Fibroblast of lung (primary cell): ENCODE measurements around the gene RIGI. TPM values are rescaled to one million over a fixed set of nuclear protein-coding genes. Genes with fewer than 3 reads are reported as not detected.
A peak's percentile ranks its signal among the peaks of the same experiment; 100 is the strongest.

Experiments
- DNase-seq, 2 donors: peaks; one replicate each; pipeline versions ENCODE4 v3.0.0 to v3.0.0-alpha.2; 2010; ENCODE audit warnings: low read depth in 2 of 2
- H2AFZ ChIP-seq: 2 replicates; pipeline ENCODE4 v1.5.1; 2012; ENCODE audit warnings: low read length, control low read depth, inconsistent platforms
- H3K27ac ChIP-seq: 2 replicates; pipeline ENCODE4 v1.5.1; 2011; ENCODE audit warnings: low read length, control low read depth; ENCODE audit not compliant: insufficient read depth
- H3K27me3 ChIP-seq: 2 replicates; pipeline ENCODE4 v1.5.1; 2011; ENCODE audit warnings: mild to moderate bottlenecking, low read length; ENCODE audit not compliant: control insufficient read depth, insufficient read depth
- H3K36me3 ChIP-seq: 2 replicates; pipeline ENCODE4 v1.5.1; 2011; ENCODE audit warnings: low read length; ENCODE audit not compliant: control insufficient read depth, insufficient read depth
- H3K4me1 ChIP-seq: 2 replicates; pipeline ENCODE4 v1.5.1; 2011; ENCODE audit warnings: low read length; ENCODE audit not compliant: control insufficient read depth, insufficient read depth; ENCODE audit errors: extremely low read depth
- H3K4me2 ChIP-seq: 2 replicates; pipeline ENCODE4 v1.5.1; 2011; ENCODE audit warnings: low read length, control low read depth; ENCODE audit not compliant: insufficient read depth; ENCODE audit errors: extremely low read depth
- H3K4me3 ChIP-seq, 4 experiments: fragments of 200-600 bp in 1 of 4; sonication (generic) in 1 of 4; replicated peaks in 1 of 4; 2 replicates each; pipeline ENCODE4 v1.5.1; 2011 to 2016; ENCODE audit warnings: low read length in 4 of 4, low read depth in 3 of 4, mild to moderate bottlenecking in 3 of 4, control low read depth in 2 of 4, inconsistent platforms in 1 of 4, mixed read lengths in 1 of 4; ENCODE audit not compliant: insufficient read depth in 1 of 4; ENCODE audit errors: control extremely low read depth in 1 of 4
- H3K79me2 ChIP-seq: 2 replicates; pipeline ENCODE4 v1.5.1; 2012; ENCODE audit warnings: mild to moderate bottlenecking, low read length, inconsistent platforms; ENCODE audit not compliant: control insufficient read depth, insufficient read depth
- H3K9ac ChIP-seq: 2 replicates; pipeline ENCODE4 v1.5.1; 2011; ENCODE audit warnings: mild to moderate bottlenecking, low read length, control low read depth; ENCODE audit not compliant: insufficient read depth
- H3K9me3 ChIP-seq: 2 replicates; pipeline ENCODE4 v1.5.1; 2012; ENCODE audit warnings: low read depth, low read length; ENCODE audit not compliant: control insufficient read depth, insufficient read depth
- H4K20me1 ChIP-seq: 2 replicates; pipeline ENCODE4 v1.5.1; 2011; ENCODE audit warnings: low read length; ENCODE audit not compliant: control insufficient read depth, insufficient read depth; ENCODE audit errors: extremely low read depth
- CTCF ChIP-seq, 2 donors: IDR thresholded peaks in 1 of 2; conservative IDR thresholded peaks in 1 of 2; 1 replicate in 1 of 2; 2 replicates in 1 of 2; pipeline ENCODE4 v1.5.1; 2011 to 2012; ENCODE audit warnings: low read length in 2 of 2, control low read depth in 1 of 2, inconsistent platforms in 1 of 2, low read depth in 1 of 2, mild to moderate bottlenecking in 1 of 2
- EZH2 ChIP-seq: IDR thresholded peaks from 2 replicates; pipeline ENCODE4 v1.5.1; 2012; ENCODE audit warnings: low read length, control low read depth, mild to moderate bottlenecking; ENCODE audit errors: missing control alignments
- polyA plus RNA-seq, 2 donors: library from polyadenylated mRNA; depleted of rRNA in 1 of 2; stranded (reverse) in 1 of 2; unstranded in 1 of 2; fragments of >200 nt; gene quantifications; 2 replicates each; pipeline ENCODE4 v1.2.1, GENCODE V29; 2011 to 2012; ENCODE audit warnings: missing spikeins in 1 of 2
- total RNA-seq: library from RNA; depleted of rRNA; stranded (reverse); fragments of >200 nt; gene quantifications from 2 replicates; pipeline ENCODE4 v1.2.1, GENCODE V29; 2014

The RIGI gene
- total and polyA plus RNA-seq, 2 donors (not counting 1 experiment from before 2014, with no cell fraction given): 8.8 to 13.2 TPM

- H3K4me3 ChIP-seq: no peak overlapping the region
- TF ChIP-seq EZH2 (no peak), CTCF (conservative IDR thresholded peaks at IDR 0.05 in 1 of 2, IDR thresholded peaks at IDR 0.05 in 1 of 2; ENCODE audit: low read depth in 1 of 2, low read length in 2 of 2) (no peak)
Measured at GRCh38 chr9:32500768-32501167, 25.2 kb downstream of the RIGI start.

DNA sequence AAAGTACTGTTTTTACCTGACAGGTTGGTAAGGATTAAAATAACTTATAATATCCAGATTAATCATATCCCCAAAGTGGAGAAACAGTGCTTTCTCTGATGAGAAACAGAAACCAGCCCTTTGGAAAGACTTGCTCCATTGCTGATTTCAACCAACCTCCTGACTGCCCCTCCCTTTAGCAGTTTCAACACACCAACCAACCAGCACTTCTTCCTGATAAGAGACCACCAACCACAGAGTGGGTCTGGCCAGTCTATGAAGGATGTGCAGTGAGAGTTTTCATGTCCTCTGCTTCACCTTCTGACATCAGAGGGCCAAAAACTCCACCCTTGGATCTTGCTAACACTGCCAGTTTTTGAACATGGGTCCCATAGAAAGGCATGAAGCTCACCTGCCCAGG, 28.1 kb downstream of the RIGI start:
- Histone ChIP-seq H3K79me2 (no peaks in the 10 kb centered on the region), H3K27me3 (no peaks in the 10 kb centered on the region), H3K4me2 (no peak overlapping the region), H3K36me3 (peaks cover 2% of the 10 kb centered on the region), H3K27ac (no peak overlapping the region), H3K9me3 (no peaks in the 10 kb centered on the region), H3K4me3 (no peak overlapping the region), H4K20me1 (peaks cover 2% of the 10 kb centered on the region), H3K9ac (no peak overlapping the region), H3K4me1 (peaks cover 2% of the 10 kb centered on the region), H2AFZ (no peak overlapping the region)
- TF ChIP-seq CTCF (conservative IDR thresholded peaks at IDR 0.05 in 1 of 2, IDR thresholded peaks at IDR 0.05 in 1 of 2; ENCODE audit: low read depth in 1 of 2, low read length in 2 of 2) (no peak), EZH2 (no peak)
- no peak for DNase-seq

More at GRCh38 chr9:32500768-32501167, 25.2 kb downstream of the RIGI start:
- peaks cover 2% of the 10 kb centered on the region for H4K20me1 ChIP-seq
- H2AFZ ChIP-seq: no peak overlapping the region
- H3K36me3 ChIP-seq: peaks cover 2% of the 10 kb centered on the region
- H3K27ac ChIP-seq: no peak overlapping the region
- peaks cover 4% of the 10 kb centered on the region for H3K4me1 ChIP-seq
- no peaks in the 10 kb centered on the region for H3K27me3 ChIP-seq
- no peaks in the 10 kb centered on the region for H3K9me3 ChIP-seq
- DNase-seq: peak; percentile 28 to 65
- no peaks in the 10 kb centered on the region for H3K79me2 ChIP-seq
- H3K9ac ChIP-seq: no peak overlapping the region
- no peak overlapping the region for H3K4me2 ChIP-seq

DNA sequence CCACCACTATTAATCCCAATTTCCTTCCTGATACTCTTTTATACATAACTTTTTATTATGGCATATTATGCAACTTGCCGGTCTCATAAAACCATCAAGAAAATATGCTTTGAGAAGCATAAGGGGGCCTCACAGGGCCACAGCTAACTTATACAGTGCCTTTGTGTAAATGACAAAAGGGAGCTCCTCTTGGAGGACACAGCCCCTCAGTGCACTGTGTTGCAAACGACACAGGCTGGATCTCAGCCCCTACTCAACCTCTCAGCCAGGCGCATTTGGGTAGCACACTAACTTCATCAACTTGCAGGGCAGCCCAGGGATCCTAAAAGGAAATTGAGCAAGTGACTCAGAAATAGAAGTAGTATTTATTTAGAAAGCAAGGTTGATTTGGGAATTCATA, 35.4 kb downstream of the RIGI start:
- H4K20me1 ChIP-seq: no peaks in the 10 kb centered on the region
- no peak overlapping the region for H3K27ac ChIP-seq
- no peak for DNase-seq
- peaks cover 4% of the 10 kb centered on the region for H3K4me1 ChIP-seq
- H2AFZ ChIP-seq: no peak overlapping the region
- TF ChIP-seq EZH2 (no peak), CTCF (conservative IDR thresholded peaks at IDR 0.05 in 1 of 2, IDR thresholded peaks at IDR 0.05 in 1 of 2; ENCODE audit: low read depth in 1 of 2, low read length in 2 of 2) (no peak)
- H3K9me3 ChIP-seq: no peaks in the 10 kb centered on the region
- no peaks in the 10 kb centered on the region for H3K79me2 ChIP-seq
- H3K27me3 ChIP-seq: no peaks in the 10 kb centered on the region
- H3K36me3 ChIP-seq: peaks cover 2% of the 10 kb centered on the region
- no peak overlapping the region for H3K4me3 ChIP-seq
- no peak overlapping the region for H3K4me2 ChIP-seq
- H3K9ac ChIP-seq: no peak overlapping the region
